Natural killer cell (primary cell): ENCODE measurements around the gene CDC42BPA. TPM values are rescaled to one million over a fixed set of nuclear protein-coding genes. Genes with fewer than 3 reads are reported as not detected.

Source experiments
- ATAC-seq, 3 donors: fragments of 150-1000 bp in 2 of 3; fragments of 200-7000 bp in 1 of 3; cut with Tn5 transposase; 1 replicate in 1 of 3; 2 replicates in 2 of 3; pipeline ENCODE4 v1.10.0; 2021; ENCODE audit warnings: mild to moderate bottlenecking in 2 of 3, moderate library complexity in 2 of 3
- DNase-seq, 2 donors: peaks; one replicate each; pipeline versions ENCODE4 v3.0.0 to v3.0.0-alpha.2; 2013 to 2021; ENCODE audit warnings: mixed read lengths in 1 of 2
- H3K27ac ChIP-seq: one replicate; pipeline ENCODE4 v1.5.1; 2013; ENCODE audit warnings: mild to moderate bottlenecking, low read length
- H3K27me3 ChIP-seq: one replicate; pipeline ENCODE4 v1.6.1; 2013; ENCODE audit warnings: low read length; ENCODE audit not compliant: control insufficient read depth, insufficient read depth
- H3K36me3 ChIP-seq: one replicate; pipeline ENCODE4 v1.6.1; 2013; ENCODE audit warnings: low read length; ENCODE audit not compliant: control insufficient read depth, insufficient read depth
- H3K4me1 ChIP-seq: one replicate; pipeline ENCODE4 v1.6.1; 2013; ENCODE audit warnings: low read length; ENCODE audit not compliant: control insufficient read depth, insufficient read depth
- H3K4me3 ChIP-seq: one replicate; pipeline ENCODE4 v1.5.1; 2013; ENCODE audit warnings: low read length
- H3K9me3 ChIP-seq: one replicate; pipeline ENCODE4 v1.6.1; 2013; ENCODE audit warnings: low read length; ENCODE audit not compliant: control insufficient read depth, insufficient read depth
- H3K27ac Mint-ChIP-seq, 2 donors: one replicate each; pipeline ENCODE4 v1.8.0; 2022; ENCODE audit warnings: mild to moderate bottlenecking in 2 of 2, mixed read lengths in 2 of 2, moderate library complexity in 1 of 2
- H3K27me3 Mint-ChIP-seq, 2 donors: one replicate each; pipeline ENCODE4 v1.8.0; 2022; ENCODE audit warnings: low read depth in 2 of 2, mixed read lengths in 2 of 2
- H3K36me3 Mint-ChIP-seq: one replicate; pipeline ENCODE4 v1.8.0; 2022; ENCODE audit warnings: mixed read lengths
- H3K4me1 Mint-ChIP-seq, 2 donors: one replicate each; pipeline ENCODE4 v1.8.0; 2022; ENCODE audit warnings: mixed read lengths in 2 of 2
- H3K4me3 Mint-ChIP-seq: one replicate; pipeline ENCODE4 v1.8.0; 2022; ENCODE audit warnings: mild to moderate bottlenecking, moderate library complexity, mixed read lengths
- H3K9me3 Mint-ChIP-seq, 2 donors: one replicate each; pipeline ENCODE4 v1.8.0; 2022; ENCODE audit warnings: mixed read lengths in 2 of 2
- WGBS: methylation state at CpG from one replicate; pipeline ENCODE4 v1.1.7; 2013; ENCODE audit warnings: missing lambda C conversion rate; ENCODE audit not compliant: insufficient coverage; 5-methylcytosine and 5-hydroxymethylcytosine counted together
- intact Hi-C: fragments of 100-400 bp; cut with micrococcal nuclease; formaldehyde crosslinking; loops from one replicate; pipeline ENCODE4 v1.14.2; 2022
- total RNA-seq, 4 donors: library from RNA; stranded (reverse); fragments of 120-200 nt in 1 of 4; gene quantifications; one replicate each; pipeline versions ENCODE4 v1.2.3 to v1.2.4, GENCODE V29; 2013 to 2022
- TF ChIP-seq, protein P1 (sequence below): fragments of 200-600 bp; IDR thresholded peaks from one replicate; pipeline ENCODE4 v1.8.0; 2022; ENCODE audit warnings: antibody characterized with exemption

Gene CDC42BPA
- total RNA-seq, 3 donors from 2014 or later (not counting 1 experiment from before 2014, with no cell fraction given): 0.14 to 2.4 (median 0.77) TPM

- 80% methylated on average over 1 of the region's 2 CpGs for WGBS
- H3K27me3 Mint-ChIP-seq: peaks cover 0 to 3% of the 10 kb centered on the region in 2 donors
- DNase-seq: no peak
- no peaks in the 10 kb centered on the region for H3K4me1 ChIP-seq
- TF ChIP-seq, protein P1, sequence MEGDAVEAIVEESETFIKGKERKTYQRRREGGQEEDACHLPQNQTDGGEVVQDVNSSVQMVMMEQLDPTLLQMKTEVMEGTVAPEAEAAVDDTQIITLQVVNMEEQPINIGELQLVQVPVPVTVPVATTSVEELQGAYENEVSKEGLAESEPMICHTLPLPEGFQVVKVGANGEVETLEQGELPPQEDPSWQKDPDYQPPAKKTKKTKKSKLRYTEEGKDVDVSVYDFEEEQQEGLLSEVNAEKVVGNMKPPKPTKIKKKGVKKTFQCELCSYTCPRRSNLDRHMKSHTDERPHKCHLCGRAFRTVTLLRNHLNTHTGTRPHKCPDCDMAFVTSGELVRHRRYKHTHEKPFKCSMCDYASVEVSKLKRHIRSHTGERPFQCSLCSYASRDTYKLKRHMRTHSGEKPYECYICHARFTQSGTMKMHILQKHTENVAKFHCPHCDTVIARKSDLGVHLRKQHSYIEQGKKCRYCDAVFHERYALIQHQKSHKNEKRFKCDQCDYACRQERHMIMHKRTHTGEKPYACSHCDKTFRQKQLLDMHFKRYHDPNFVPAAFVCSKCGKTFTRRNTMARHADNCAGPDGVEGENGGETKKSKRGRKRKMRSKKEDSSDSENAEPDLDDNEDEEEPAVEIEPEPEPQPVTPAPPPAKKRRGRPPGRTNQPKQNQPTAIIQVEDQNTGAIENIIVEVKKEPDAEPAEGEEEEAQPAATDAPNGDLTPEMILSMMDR: no peak
- no peak overlapping the region for H3K4me3 Mint-ChIP-seq
- H3K9me3 Mint-ChIP-seq: no peaks in the 10 kb centered on the region
- no peaks in the 10 kb centered on the region for H3K27me3 ChIP-seq
- no peak for ATAC-seq
- H3K27ac Mint-ChIP-seq: no peak overlapping the region
- H3K4me1 Mint-ChIP-seq: no peaks in the 10 kb centered on the region
- no peaks in the 10 kb centered on the region for H3K9me3 ChIP-seq
- intact Hi-C loops: no loop called here
- H3K4me3 ChIP-seq: no peak overlapping the region
- H3K36me3 ChIP-seq: no peaks in the 10 kb centered on the region
- no peaks in the 10 kb centered on the region for H3K36me3 Mint-ChIP-seq
- H3K27ac ChIP-seq: no peak overlapping the region
Observed at GRCh38 chr1:227227761-227228160, 90.5 kb downstream of the CDC42BPA start.

DNA sequence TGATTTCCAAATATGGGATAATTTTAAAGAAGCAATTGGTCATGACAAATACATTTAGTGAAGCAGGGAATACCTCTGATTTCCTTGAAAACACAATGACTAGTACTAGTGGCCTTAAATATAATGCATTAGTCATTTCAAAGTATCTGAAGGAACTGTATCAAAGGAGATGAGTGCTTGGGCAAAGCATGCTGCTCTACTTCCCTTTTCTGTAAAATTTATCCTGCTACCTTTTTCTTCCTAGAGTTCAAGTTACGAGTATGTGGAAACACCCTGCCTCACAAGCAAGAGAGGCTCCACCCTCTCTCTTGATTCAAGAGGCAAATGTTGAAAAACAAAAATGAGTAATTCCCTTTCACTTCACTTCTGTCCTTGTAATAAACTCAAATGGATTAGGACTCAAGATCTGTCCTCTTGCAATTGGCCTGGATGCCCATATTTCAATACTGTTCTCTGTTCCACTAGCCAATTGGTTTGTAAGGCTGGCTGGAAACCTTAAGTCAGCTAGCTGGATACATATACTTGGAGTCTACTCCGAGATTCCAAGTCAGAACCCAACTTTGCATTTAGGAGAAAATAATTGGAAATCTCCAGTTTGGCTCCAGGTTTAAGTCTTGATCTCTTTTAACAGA lies 92.5 kb downstream of the CDC42BPA start:
- Mint-ChIP-seq H3K27ac (no peak overlapping the region), H3K4me1 (no peaks in the 10 kb centered on the region)

DNA sequence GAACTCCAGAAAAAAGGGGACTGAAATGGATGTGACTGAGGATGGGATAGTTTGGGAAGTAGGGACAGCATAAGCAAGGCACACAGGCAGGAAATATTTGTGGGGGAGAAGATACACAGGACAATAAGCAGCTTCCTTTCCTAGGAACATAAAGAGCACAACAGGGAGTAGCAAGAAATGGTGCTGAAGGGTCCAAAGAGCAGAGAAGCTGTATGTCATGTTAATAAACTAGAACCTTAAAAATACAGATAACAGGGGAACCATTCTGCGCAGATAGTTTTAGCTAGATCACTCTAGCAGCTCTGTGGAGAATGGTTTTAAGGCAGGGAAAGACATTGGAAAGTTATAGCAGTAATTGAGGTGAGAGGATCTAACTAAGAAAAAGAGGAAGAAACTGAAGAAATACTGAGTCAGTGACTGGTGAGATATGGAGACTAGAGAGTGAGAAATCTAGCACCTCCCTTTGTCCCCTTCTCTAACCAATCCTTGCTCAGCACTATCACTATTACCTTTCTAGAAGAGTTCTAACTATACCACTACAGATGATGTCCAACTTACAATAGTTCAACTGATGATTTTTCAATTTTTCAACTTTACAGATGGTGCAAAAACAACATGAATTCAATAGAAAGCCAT lies 95.0 kb downstream of the CDC42BPA start:
- TF ChIP-seq, protein P1: no peak
- no peak overlapping the region for H3K27ac ChIP-seq
- H3K36me3 ChIP-seq: no peaks in the 10 kb centered on the region
- H3K27ac Mint-ChIP-seq: no peak overlapping the region
- no peaks in the 10 kb centered on the region for H3K9me3 Mint-ChIP-seq
- ATAC-seq (no peak), DNase-seq (no peak)
- peaks cover 4 to 12% of the 10 kb centered on the region in 2 donors for H3K4me1 Mint-ChIP-seq
- no peaks in the 10 kb centered on the region for H3K36me3 Mint-ChIP-seq
- intact Hi-C loops: no loop called here
- no peaks in the 10 kb centered on the region for H3K4me1 ChIP-seq
- no peaks in the 10 kb centered on the region for H3K27me3 ChIP-seq
- H3K27me3 Mint-ChIP-seq: peaks cover 0 to 6% of the 10 kb centered on the region in 2 donors
- no peaks in the 10 kb centered on the region for H3K9me3 ChIP-seq
- H3K4me3 Mint-ChIP-seq: no peak overlapping the region
- WGBS: 100% methylated on average over 1 of the region's 1 CpG
- no peak overlapping the region for H3K4me3 ChIP-seq

More for the DNA sequence above, 92.5 kb downstream of the CDC42BPA start:
- 52% methylated on average over 2 of the region's 2 CpGs for WGBS
- no peak for DNase-seq
- no peak for ATAC-seq
- H3K27ac ChIP-seq: no peak overlapping the region
- H3K36me3 ChIP-seq: no peaks in the 10 kb centered on the region
- TF ChIP-seq, protein P1: no peak
- intact Hi-C loops: no loop called here
- no peak overlapping the region for H3K4me3 Mint-ChIP-seq
- no peak overlapping the region for H3K4me3 ChIP-seq
- H3K4me1 ChIP-seq: no peaks in the 10 kb centered on the region
- H3K27me3 ChIP-seq: no peaks in the 10 kb centered on the region
- no peaks in the 10 kb centered on the region for H3K9me3 Mint-ChIP-seq
- no peaks in the 10 kb centered on the region for H3K9me3 ChIP-seq
- peaks cover 0 to 6% of the 10 kb centered on the region in 2 donors for H3K27me3 Mint-ChIP-seq
- no peaks in the 10 kb centered on the region for H3K36me3 Mint-ChIP-seq
